Breast epithelium (tissue), 4 donors: Measurements from ENCODE around the gene KPNB1. TPM values are rescaled to one million over a fixed set of nuclear protein-coding genes. Genes with fewer than 3 reads are reported as not detected.
"Not testable (repeated sequence)": the region's sequence is repeated elsewhere in the genome, so short reads cannot be mapped to it uniquely, and the experiment has no call there.

Experiments
- DNase-seq, 2 donors: peaks; one replicate each; pipeline ENCODE4 v3.0.0-alpha.2; 2019; ENCODE audit warnings: low spot score in 2 of 2
- H3K27ac ChIP-seq, 2 donors: fragments of 200-600 bp; sonication (generic) in 1 of 2; one replicate each; pipeline ENCODE4 v1.5.1; 2016 to 2019; ENCODE audit warnings: mild to moderate bottlenecking in 1 of 2
- H3K27me3 ChIP-seq, 2 donors: fragments of 200-600 bp; sonication (generic) in 1 of 2; one replicate each; pipeline versions ENCODE4 v1.5.1 to v1.6.0; 2017 to 2019; ENCODE audit warnings: control low read depth in 1 of 2, mild to moderate bottlenecking in 1 of 2
- H3K36me3 ChIP-seq: fragments of 200-600 bp; one replicate; pipeline ENCODE4 v1.5.1; 2019
- H3K4me1 ChIP-seq, 2 donors: fragments of 200-600 bp; sonication (generic); one replicate each; pipeline ENCODE4 v1.5.1; 2016 to 2019; ENCODE audit warnings: control low read depth in 1 of 2
- H3K4me3 ChIP-seq, 3 donors: fragments of 200-600 bp; sonication (generic); 1 replicate in 2 of 3; 2 replicates in 1 of 3; pipeline ENCODE4 v1.5.1; 2016 to 2019; ENCODE audit warnings: mild to moderate bottlenecking in 3 of 3, moderate library complexity in 2 of 3
- H3K9me3 ChIP-seq, 2 donors: fragments of 200-600 bp; sonication (generic) in 1 of 2; one replicate each; pipeline ENCODE4 v1.5.1; 2016 to 2019; ENCODE audit warnings: control low read depth in 1 of 2
- CTCF ChIP-seq, 3 donors: fragments of 450-650 bp; IDR thresholded peaks; one replicate each; pipeline ENCODE4 v1.5.1; 2016 to 2017; ENCODE audit warnings: antibody characterized with exemption in 3 of 3, mild to moderate bottlenecking in 3 of 3, moderate library complexity in 3 of 3
- POLR2A ChIP-seq: fragments of 450-650 bp; IDR thresholded peaks from one replicate; pipeline ENCODE4 v1.6.1; 2016; ENCODE audit warnings: antibody characterized with exemption, mild to moderate bottlenecking, moderate library complexity
- POLR2AphosphoS5 ChIP-seq, 3 donors: sonication (generic); formaldehyde crosslinking; IDR thresholded peaks; one replicate each; pipeline ENCODE4 v1.6.1; 2017; ENCODE audit warnings: antibody characterized with exemption in 3 of 3
- intact Hi-C: fragments of 100-400 bp; cut with DNase I; formaldehyde crosslinking; loops from one replicate; pipeline ENCODE4 v1.15.1; 2023; ENCODE audit warnings: low total_unique reads
- total RNA-seq, 3 donors: library from RNA; depleted of rRNA; stranded (reverse); fragments of >200 nt; gene quantifications; one replicate each; pipeline ENCODE4 v1.1.0, GENCODE V29; 2016

Gene KPNB1
- total RNA-seq, 3 donors from 2014 or later = 148 to 238 (median 189) TPM

GRCh38 chr17:47675380-47676198, 25.9 kb downstream of the KPNB1 start:
- TF ChIP-seq POLR2A (no peak), CTCF (IDR thresholded peaks at IDR 0.05) (no peak), POLR2AphosphoS5 (IDR thresholded peaks at IDR 0.05) (no peak)
- Histone ChIP-seq H3K9me3 (no peaks in the 10 kb centered on the region), H3K4me1 (no peaks in the 10 kb centered on the region), H3K27ac (peak overlapping the region in 1 of 2 donors; percentile 4), H3K4me3 (no peak overlapping the region), H3K36me3 (peaks cover 5% of the 10 kb centered on the region), H3K27me3 (no peaks in the 10 kb centered on the region)
- intact Hi-C loops = no loop called here
- no peak for DNase-seq

DNA sequence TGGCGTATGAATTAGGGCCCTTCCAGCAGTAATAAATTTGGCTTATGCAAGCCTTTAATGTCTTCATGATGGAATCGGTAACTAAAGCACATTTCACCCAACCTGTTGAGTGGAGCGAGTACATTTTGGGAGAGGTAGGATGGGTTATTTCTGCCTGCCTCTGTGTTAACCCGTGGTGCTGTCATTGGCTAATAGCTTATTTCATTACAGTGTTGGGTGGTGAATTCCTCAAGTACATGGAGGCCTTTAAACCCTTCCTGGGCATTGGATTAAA, 26.4 kb downstream of the KPNB1 start:
- no peaks in the 10 kb centered on the region for H3K4me1 ChIP-seq
- H3K36me3 ChIP-seq = peaks cover 5% of the 10 kb centered on the region
- intact Hi-C loops = no loop called here
- no peaks in the 10 kb centered on the region for H3K9me3 ChIP-seq
- H3K27ac ChIP-seq = peak overlapping the region in 1 of 2 donors; percentile 4
- no peak for DNase-seq
- no peak overlapping the region for H3K4me3 ChIP-seq
- no peaks in the 10 kb centered on the region for H3K27me3 ChIP-seq
- TF ChIP-seq POLR2AphosphoS5 (IDR thresholded peaks at IDR 0.05) (no peak), POLR2A (no peak), CTCF (IDR thresholded peaks at IDR 0.05) (no peak)

GRCh38 chr17:47676510-47677165, 26.9 kb downstream of the KPNB1 start:
- no peak for DNase-seq
- no peak overlapping the region for H3K27ac ChIP-seq
- intact Hi-C loops = no loop called here
- H3K9me3 ChIP-seq = no peaks in the 10 kb centered on the region
- no peak overlapping the region for H3K4me3 ChIP-seq
- H3K36me3 ChIP-seq = peaks cover 5% of the 10 kb centered on the region
- TF ChIP-seq POLR2A (no peak), CTCF (IDR thresholded peaks at IDR 0.05) (no peak), POLR2AphosphoS5 (IDR thresholded peaks at IDR 0.05) (no peak)
- H3K4me1 ChIP-seq = no peaks in the 10 kb centered on the region
- H3K27me3 ChIP-seq = no peaks in the 10 kb centered on the region

DNA sequence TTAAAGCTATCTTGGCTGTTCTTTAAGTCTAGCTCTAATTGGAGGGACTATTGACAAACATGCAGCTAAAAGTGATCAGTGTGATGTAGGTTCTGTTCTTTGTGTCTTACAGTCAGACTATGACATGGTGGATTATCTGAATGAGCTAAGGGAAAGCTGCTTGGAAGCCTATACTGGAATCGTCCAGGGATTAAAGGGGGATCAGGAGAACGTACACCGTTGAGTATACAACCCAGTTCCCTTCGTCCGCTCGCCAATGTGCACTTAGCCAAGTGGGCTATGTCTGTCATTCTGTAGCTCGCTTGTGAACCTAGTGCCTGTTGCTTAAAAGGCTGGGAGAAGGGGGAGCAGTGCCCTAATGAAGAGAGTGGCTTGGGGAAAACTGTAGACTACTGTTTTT, 28.5 kb downstream of the KPNB1 start:
- H3K36me3 ChIP-seq = peaks cover 5% of the 10 kb centered on the region
- no peak overlapping the region for H3K4me3 ChIP-seq
- no peaks in the 10 kb centered on the region for H3K27me3 ChIP-seq
- intact Hi-C loops = no loop called here
- no peak for DNase-seq
- TF ChIP-seq POLR2A (no peak), CTCF (IDR thresholded peaks at IDR 0.05) (no peak), POLR2AphosphoS5 (IDR thresholded peaks at IDR 0.05) (no peak)
- no peak overlapping the region for H3K27ac ChIP-seq
- no peaks in the 10 kb centered on the region for H3K9me3 ChIP-seq
- H3K4me1 ChIP-seq = no peaks in the 10 kb centered on the region

GRCh38 chr17:47682138-47682537, 32.4 kb downstream of the KPNB1 start:
- Histone ChIP-seq H3K27ac (no peak overlapping the region), H3K27me3 (no peaks in the 10 kb centered on the region), H3K4me1 (no peaks in the 10 kb centered on the region), H3K4me3 (no peak overlapping the region), H3K36me3 (peaks cover 5% of the 10 kb centered on the region), H3K9me3 (no peaks in the 10 kb centered on the region)
- intact Hi-C loops = no loop called here
- TF ChIP-seq POLR2A = no peak
- no peak for TF ChIP-seq POLR2AphosphoS5 (IDR thresholded peaks at IDR 0.05)
- TF ChIP-seq CTCF (IDR thresholded peaks at IDR 0.05) = no peak
- no peak for DNase-seq

- H3K27me3 ChIP-seq, H3K4me1 ChIP-seq, H3K9me3 ChIP-seq, DNase-seq, H3K36me3 ChIP-seq, intact Hi-C loops, H3K4me3 ChIP-seq, H3K27ac ChIP-seq: not testable (repeated sequence)
Observed at GRCh38 chr17:47682727-47683126, 33.0 kb downstream of the KPNB1 start.
